Hippocampal formation (tissue), 2 donors: Measurements from ENCODE around the gene CHRNB2.

Experiments
- DNase-seq, 2 donors: peaks; one replicate each; lab custom pipeline; 2025; lab: John Stamatoyannopoulos, UW

The CHRNB2 gene

DNA sequence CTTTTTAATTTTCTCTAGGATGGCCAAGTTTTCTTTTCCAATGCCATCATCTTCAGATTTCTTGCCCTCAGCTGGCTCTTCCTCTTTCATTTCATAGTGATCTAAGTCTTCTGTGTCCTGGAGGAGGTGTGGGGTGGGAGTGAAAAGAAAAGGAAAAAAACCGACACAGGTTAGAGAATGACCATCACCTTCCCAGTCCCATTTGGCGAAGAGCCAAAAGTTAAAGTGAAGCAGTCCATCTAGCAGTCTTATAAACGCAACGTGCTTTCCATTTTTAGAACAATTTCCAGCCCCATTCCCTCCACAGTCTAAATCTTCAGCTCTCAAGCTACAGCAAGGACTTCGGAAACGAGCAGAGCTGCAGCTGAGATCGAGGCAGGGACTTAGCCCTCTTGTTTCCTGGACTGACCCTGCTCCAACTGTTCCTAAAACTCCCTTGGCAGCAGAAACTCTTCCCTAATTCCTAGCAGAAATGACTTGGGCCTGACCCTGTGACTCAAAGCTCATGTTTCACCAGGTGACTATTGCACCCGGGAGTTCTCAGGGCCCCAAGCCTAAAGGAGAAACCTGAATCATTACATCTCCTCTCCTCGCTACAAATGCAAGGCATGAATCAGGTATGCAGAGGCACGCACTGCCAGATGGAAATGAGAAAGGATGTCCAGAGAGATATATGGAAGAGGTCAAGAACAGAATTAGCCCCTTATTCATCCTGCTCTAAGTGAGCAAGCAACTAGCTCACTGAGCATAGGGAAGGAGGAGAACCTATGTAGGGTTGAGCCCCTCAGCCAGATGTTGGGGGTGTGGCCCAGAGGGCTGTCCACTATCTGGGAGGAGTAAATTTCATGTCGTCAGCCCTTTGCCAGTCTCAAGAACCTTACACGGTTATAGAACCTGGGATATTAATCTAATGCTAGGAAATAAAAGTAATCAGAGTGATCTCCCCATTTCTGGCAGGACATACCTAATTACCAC is 14.2 kb upstream of the CHRNB2 start:
- DNase-seq, result no peak

GRCh38 chr1:154556422-154556821 is 11.2 kb upstream of the CHRNB2 start:
- no peak for DNase-seq

DNA sequence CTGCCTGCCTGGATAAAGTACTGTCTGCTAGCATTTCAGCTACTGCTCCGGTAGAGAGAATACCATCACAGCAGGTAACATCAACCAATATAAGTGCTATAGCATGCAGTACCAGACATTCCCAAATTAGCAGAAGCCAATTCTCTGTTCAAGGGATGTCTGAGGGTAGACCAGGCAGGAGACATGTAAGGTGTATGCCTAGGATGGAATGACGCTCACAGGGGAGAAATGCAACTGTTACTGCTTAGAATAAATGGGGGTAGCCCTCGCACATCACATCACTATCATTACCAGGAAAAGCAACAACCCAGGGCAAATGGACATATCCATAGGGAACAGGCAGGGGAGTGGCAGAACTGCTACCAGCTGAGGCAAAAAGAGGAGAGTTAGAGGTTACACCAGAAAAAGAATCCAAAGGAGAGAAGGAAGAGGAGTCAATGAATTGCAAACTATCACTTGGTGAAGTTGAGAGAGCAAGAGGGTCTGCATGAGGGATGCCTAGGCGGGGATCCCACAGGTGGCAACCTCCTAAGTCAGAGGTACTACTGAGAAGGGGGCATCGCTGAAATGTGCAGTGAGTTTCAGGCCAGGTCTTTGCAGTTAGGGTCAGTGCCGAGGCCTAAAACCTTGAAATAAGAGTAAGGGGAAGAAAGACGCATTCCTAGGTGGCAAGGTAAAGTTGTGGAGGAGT is 10.2 kb upstream of the CHRNB2 start:
- DNase-seq, result no peak

- no peak for DNase-seq
Observed at GRCh38 chr1:154557939-154558719, 9.4 kb upstream of the CHRNB2 start, which contains the start of gene UBE2Q1. TSS of gene UBE2Q1 (minus strand) at chr1:154558662. CDS start at chr1:154558553, 109 bp downstream.

GRCh38 chr1:154558720-154559465 is 8.7 kb upstream of the CHRNB2 start:
- DNase-seq, result peak; percentile 98 to 99

DNA sequence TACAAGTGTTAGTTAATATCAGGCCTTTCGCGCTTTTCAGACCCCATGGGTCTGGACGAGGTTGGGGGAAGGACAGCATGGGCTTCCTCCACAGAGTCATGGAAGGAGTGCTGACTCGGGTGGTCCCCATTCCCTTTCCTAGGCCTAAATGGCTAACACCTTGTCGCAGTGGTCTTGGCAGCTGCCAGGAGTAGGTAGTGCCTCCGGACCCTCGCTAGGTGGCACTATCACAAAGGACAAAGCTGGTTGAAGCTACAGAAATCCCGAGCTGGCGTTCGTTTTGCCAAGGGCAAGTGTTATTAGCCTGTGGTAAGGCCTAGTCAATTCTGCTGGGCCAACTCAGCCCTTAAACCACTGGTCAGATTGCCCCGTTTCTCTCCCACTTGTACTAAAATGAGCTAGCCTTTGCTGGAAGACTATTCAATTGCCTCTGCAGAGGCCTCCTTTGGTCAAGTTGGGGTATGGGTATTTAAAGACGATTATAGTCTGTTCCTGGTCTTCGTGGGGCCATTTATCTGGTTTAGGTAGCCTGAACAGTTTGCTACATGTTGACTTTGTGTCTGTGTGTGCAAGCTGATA is 8.0 kb upstream of the CHRNB2 start:
- peak; percentile 87 to 95 for DNase-seq

DNA sequence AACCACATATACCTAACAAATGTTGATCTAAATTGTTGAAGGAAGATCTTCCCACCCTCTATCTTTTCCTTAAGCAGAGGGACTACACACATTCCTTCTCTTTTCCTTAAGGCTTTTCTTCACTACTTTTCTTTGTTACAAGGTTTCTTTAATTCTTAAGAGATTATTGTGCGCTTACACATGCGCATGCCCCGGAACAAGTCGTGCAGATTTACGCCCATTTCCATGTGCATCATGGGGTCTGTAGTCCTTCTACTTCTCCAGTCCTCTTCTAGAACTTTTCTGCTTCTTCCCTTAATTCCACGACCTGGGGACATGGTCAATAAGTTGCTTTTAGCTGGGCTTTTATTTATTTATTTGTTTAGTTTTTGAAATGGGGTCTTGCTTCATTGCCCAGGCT is 1.7 kb upstream of the CHRNB2 start:
- no peak for DNase-seq

GRCh38 chr1:154568157-154568815 is 708 bp downstream of the CHRNB2 start:
- DNase-seq, result no peak

- DNase-seq, result no peak
Observed at GRCh38 chr1:154571244-154571963, 3.8 kb downstream of the CHRNB2 start.

DNA sequence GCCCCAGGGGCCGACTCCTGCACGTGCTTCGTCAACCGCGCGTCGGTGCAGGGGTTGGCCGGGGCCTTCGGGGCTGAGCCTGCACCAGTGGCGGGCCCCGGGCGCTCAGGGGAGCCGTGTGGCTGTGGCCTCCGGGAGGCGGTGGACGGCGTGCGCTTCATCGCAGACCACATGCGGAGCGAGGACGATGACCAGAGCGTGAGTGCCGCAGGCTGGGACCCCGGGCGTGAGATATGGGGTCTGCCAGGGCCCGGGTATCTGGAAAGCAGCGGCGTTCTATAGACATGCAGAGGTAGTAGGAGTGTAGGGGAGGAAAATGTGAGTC is 4.3 kb downstream of the CHRNB2 start:
- DNase-seq, result no peak

DNA sequence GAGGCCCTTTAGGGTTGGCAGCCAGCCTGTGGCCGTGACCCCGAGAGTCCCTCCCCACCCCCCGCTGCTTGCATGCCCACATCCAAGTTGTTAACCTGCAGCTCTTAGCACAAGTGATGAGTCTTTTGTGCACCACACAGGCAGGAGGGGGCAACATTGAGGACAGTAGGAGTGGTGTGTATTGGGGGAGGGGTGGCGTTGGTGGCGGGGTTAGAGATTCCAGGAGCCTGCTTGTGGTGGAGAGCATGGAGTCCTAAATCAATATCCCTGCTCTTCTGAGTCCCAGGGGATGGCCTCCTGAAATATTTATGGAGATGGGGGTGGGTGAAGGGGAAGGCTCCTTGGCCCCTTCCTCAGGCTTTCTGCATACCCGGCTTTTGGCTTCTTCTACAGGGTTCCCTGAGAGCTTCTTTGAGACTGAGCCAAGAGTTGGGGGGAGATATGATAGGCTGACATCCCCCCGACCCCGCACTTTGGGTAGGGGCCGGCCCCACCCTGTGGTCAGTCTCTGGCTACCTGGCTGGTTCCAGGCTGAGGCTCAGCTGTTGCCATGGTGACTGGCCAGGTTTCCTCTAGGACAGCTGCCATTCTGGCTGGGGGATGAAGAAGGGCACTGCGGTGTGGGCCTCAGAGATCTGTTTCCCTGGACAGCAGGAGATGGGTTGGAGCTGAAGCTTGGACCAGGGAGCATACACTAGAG is 5.0 kb downstream of the CHRNB2 start:
- DNase-seq, result no peak

DNA sequence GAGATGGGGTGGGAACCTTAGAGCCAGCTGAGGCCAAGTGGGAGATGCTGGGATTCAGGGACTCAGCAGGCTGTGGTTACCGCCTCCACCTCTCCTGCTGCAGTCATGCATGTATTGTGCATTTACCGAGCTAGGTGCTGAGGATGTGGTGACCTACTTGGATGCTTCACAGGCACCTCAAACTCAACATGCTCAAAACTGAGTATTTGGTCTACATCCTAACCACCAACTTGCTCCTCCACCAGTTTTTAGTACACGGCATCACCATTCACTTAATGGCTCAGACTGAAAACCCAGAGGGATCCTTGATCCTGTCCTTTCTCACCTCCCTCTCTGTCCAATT is 5.6 kb downstream of the CHRNB2 start:
- no peak for DNase-seq

GRCh38 chr1:154574716-154575115 is 7.1 kb downstream of the CHRNB2 start:
- DNase-seq, result no peak

DNA sequence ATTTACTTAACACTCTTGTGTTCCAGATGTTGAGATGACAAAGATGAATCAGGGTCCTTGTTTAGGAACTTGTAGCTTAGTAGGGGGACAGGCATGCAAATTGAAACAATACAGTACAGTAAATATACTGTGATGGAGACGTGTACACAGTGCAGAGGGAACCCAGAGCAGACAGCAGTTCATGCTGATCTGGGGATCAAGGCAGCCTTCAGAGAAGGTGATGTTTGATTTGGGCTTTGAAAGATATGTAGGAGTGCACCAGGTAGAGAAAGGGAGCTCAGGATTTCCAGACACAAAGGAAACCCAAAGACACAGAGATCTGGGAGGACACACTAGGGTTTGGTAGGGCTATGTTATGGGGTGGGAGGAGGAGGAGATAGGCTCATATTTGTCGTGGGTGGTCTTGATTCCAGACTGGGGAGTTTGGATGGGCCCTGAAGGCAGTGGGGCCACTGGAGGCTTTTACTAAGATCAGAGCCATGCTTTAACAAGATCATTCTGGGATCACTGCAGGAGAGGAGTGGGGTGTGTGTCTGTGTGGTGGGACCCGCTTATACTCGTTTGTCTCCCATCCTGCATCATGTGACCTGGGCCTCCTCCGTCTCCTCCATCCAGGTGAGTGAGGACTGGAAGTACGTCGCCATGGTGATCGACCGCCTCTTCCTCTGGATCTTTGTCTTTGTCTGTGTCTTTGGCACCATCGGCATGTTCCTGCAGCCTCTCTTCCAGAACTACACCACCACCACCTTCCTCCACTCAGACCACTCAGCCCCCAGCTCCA is 7.8 kb downstream of the CHRNB2 start:
- no peak for DNase-seq

DNA sequence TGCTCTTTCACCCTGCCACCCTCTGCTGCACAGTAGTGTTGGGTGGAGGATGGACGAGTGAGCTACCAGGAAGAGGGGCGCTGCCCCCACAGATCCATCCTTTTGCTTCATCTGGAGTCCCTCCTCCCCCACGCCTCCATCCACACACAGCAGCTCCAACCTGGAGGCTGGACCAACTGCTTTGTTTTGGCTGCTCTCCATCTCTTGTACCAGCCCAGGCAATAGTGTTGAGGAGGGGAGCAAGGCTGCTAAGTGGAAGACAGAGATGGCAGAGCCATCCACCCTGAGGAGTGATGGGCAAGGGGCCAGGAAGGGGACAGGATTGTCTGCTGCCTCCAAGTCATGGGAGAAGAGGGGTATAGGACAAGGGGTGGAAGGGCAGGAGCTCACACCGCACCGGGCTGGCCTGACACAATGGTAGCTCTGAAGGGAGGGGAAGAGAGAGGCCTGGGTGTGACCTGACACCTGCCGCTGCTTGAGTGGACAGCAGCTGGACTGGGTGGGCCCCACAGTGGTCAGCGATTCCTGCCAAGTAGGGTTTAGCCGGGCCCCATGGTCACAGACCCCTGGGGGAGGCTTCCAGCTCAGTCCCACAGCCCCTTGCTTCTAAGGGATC is 8.5 kb downstream of the CHRNB2 start:
- DNase-seq, result no peak

DNA sequence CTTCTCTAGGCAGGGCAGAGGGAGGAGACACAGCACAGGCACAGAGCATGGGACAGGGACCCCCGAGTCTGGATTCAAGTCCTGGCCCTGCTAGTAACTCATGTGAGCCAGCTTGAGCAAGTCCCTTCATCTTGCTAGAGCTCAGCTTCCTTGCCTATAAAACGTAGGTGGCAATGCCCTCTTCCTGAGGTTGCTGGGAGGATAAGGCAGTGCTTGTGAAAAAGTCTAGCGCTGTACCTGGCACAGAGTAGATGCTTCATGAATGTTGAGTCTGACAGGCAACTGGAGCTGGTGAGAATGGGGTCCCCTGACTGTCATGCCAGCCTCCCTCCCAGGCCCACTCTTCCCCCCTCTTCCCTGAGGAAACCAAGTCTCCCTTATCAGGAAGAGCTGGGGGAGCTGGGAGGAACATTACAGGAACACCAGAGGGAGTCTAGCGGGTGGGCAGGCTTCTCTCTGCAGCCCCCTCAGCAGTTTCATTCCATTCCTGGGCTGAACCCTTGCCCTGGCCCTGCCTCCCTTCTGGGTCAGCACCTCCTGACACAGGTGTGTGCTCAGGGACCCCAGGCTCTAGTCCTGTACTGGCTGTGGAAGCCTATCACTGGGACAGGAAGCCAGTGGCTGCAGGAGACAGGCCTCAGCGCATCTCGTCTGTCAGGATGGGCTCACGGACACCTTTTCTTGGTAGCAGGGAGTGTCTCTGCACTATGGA is 9.9 kb downstream of the CHRNB2 start:
- DNase-seq, result no peak

GRCh38 chr1:154578058-154578418 is 10.5 kb downstream of the CHRNB2 start:
- DNase-seq, result no peak

DNA sequence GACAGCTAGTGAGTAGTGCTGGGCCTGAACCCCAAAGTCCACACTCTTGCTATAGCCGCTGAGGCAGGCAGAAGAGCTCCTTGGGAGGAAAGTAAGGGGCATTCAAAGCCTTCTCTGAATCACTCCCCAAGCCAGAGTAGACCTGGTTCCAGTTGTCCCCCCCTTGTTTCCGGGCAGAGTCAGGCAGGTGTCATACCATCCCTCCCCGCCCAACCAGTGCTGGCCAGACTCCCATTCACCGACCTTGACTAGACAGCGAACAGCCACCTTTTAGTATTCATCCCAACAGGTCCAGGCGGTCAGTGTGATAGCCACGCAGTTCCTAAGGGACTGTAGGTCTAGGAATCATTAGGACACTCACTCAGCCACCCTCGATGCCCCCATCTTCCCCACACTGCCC is 11.8 kb downstream of the CHRNB2 start:
- no peak for DNase-seq
